Measurements from ENCODE around the gene FYN. TPM values are rescaled to one million over a fixed set of nuclear protein-coding genes. Genes with fewer than 3 reads are reported as not detected.

FYN gene
- total and polyA plus RNA-seq, 2 of the 4 experiments (the other 2 are of a cell fraction): 30.8 to 36.4 TPM

Other genes with a start within 250 kb of the FYN start
- not detected in 2 replicates for gene CCN6, start 180.7 kb upstream of the FYN start, total RNA-seq (2012; rRNA removed)
- gene CCN6, start 180.7 kb upstream of the FYN start, polyA plus RNA-seq (2012; rRNA removed): not detected in 2 replicates
- 8.6 and 10.0 TPM in 2 replicates for gene TUBE1, start 214.0 kb upstream of the FYN start, total RNA-seq (2012; rRNA removed)
- gene TUBE1, start 214.0 kb upstream of the FYN start, polyA plus RNA-seq (2012; rRNA removed): 6.5 and 7.9 TPM in 2 replicates
- 8.6 and 11.4 TPM in 2 replicates for gene FAM229B, start 214.1 kb upstream of the FYN start, total RNA-seq (2012; rRNA removed)
- gene FAM229B, start 214.1 kb upstream of the FYN start, polyA plus RNA-seq (2012; rRNA removed): 23.2 and 25.6 TPM in 2 replicates

All from IMR-90 (cell line).